GM12878 (cell line): ENCODE measurements around the gene TIPIN. TPM values are rescaled to one million over a fixed set of nuclear protein-coding genes. Genes with fewer than 3 reads are reported as not detected.

Source experiments
- ATAC-seq: fragments of 200-7000 bp; cut with Tn5 transposase; 3 replicates; pipeline ENCODE4 v1.9.1; 2020; ENCODE audit warnings: mild to moderate bottlenecking, moderate library complexity
- BruUV-seq: library from RNA; stranded (reverse); fragments of 400-500 nt; replicated peaks from 2 replicates; lab custom pipeline; 2021; lab: Mats Ljungman, UMichigan
- CTCF ChIA-PET: fragments of 300-600 bp; sonication (Branson Sonifier 250); formaldehyde crosslinking; extraction: SDS; loops from one replicate; lab custom pipeline; 2021; ENCODE audit warnings: inconsistent platforms; lab: Yijun Ruan, JAX
- POLR2A ChIA-PET: fragments of 350-600 bp; formaldehyde crosslinking; extraction: SDS; loops from one replicate; lab custom pipeline; 2021; ENCODE audit warnings: inconsistent platforms; lab: Charles Lee
- RAD21 ChIA-PET: fragments of 300-600 bp; sonication (Branson Sonifier 250); formaldehyde crosslinking; loops from one replicate; lab custom pipeline; 2023; ENCODE audit warnings: antibody characterized with exemption; ENCODE audit not compliant: unreplicated experiment; lab: Charles Lee
- SMC1A ChIA-PET: fragments of 300-600 bp; sonication (Branson Sonifier 250); formaldehyde crosslinking; loops from one replicate; lab custom pipeline; 2023; ENCODE audit not compliant: unreplicated experiment, uncharacterized antibody; lab: Charles Lee
- DNase-seq: peaks from one replicate; pipeline ENCODE4 v3.0.0-alpha.2; 2011; ENCODE audit warnings: low read depth, low spot score
- FAIRE-seq: peaks from 3 replicates; lab custom pipeline; 2011; peaks lifted over from hg19 to GRCh38; lab: Jason Lieb, UNC
- H2AFZ ChIP-seq: 2 replicates; pipeline ENCODE4 v1.6.0; 2011; ENCODE audit warnings: low read depth, low read length, control low read depth; ENCODE audit not compliant: control insufficient read depth
- H3K27ac ChIP-seq: 2 replicates; pipeline ENCODE4 v1.5.1; 2011; ENCODE audit warnings: control low read depth; ENCODE audit not compliant: control insufficient read depth, insufficient read depth
- H3K27me3 ChIP-seq, 2 experiments: replicated peaks in 1 of 2; 2 replicates each; pipeline versions ENCODE4 v1.6.0 to v1.6.1; 2011; ENCODE audit warnings: low read length in 1 of 2; ENCODE audit not compliant: control insufficient read depth in 2 of 2, insufficient read depth in 2 of 2
- H3K36me3 ChIP-seq, 2 experiments: 2 replicates each; pipeline ENCODE4 v1.5.1; 2011; ENCODE audit warnings: low read length in 1 of 2; ENCODE audit not compliant: control insufficient read depth in 2 of 2, insufficient read depth in 2 of 2
- H3K4me1 ChIP-seq: 2 replicates; pipeline ENCODE4 v1.6.1; 2011; ENCODE audit warnings: mild to moderate bottlenecking, low read length, moderate library complexity, mixed read lengths; ENCODE audit not compliant: control insufficient read depth, insufficient read depth
- H3K4me2 ChIP-seq: 2 replicates; pipeline ENCODE4 v1.6.0; 2011; ENCODE audit warnings: control low read depth; ENCODE audit not compliant: control insufficient read depth, insufficient read depth
- H3K4me3 ChIP-seq: fragments of 200-600 bp; sonication (generic); 2 replicates; pipeline ENCODE4 v1.5.1; 2016
- H3K79me2 ChIP-seq: 2 replicates; pipeline ENCODE4 v1.6.0; 2011; ENCODE audit warnings: low read length; ENCODE audit not compliant: control insufficient read depth, insufficient read depth
- H3K9ac ChIP-seq: 2 replicates; pipeline ENCODE4 v1.8.0; 2011; ENCODE audit warnings: low read length, control low read depth, mixed read lengths; ENCODE audit not compliant: control insufficient read depth, insufficient read depth
- H3K9me3 ChIP-seq: replicated peaks from 3 replicates; pipeline ENCODE4 v1.5.1; 2011; ENCODE audit warnings: mild to moderate bottlenecking, low read length; ENCODE audit not compliant: control insufficient read depth, insufficient read depth
- H4K20me1 ChIP-seq: 2 replicates; pipeline ENCODE4 v1.6.0; 2011; ENCODE audit not compliant: control insufficient read depth, insufficient read depth
- KLF5 ChIP-seq: fragments of 450-650 bp; IDR thresholded peaks from 2 replicates; pipeline ENCODE4 v1.6.1; 2014; ENCODE audit warnings: mild to moderate bottlenecking; ENCODE audit not compliant: partially characterized antibody
- RAD21 ChIP-seq: IDR thresholded peaks from 2 replicates; pipeline ENCODE4 v1.6.1; 2011; ENCODE audit warnings: mild to moderate bottlenecking, low read depth, low read length, moderate library complexity; ENCODE audit not compliant: insufficient read depth
- SMC3 ChIP-seq: IDR thresholded peaks from 2 replicates; pipeline ENCODE4 v1.6.1; 2011; ENCODE audit warnings: low read length, improper control_type of control experiment, borderline replicate concordance
- TCF3 ChIP-seq: IDR thresholded peaks from 2 replicates; pipeline ENCODE4 v1.6.1; 2012; ENCODE audit warnings: low read depth, mild to moderate bottlenecking, low read length, borderline replicate concordance; ENCODE audit not compliant: insufficient read depth
- ZNF384 ChIP-seq: IDR thresholded peaks from 2 replicates; pipeline ENCODE4 v1.6.1; 2012; ENCODE audit warnings: low read depth, mild to moderate bottlenecking, low read length, improper control_type of control experiment, borderline replicate concordance
- WGBS: methylation state at CpG from one replicate; pipeline ENCODE4 v1.1.6; 2016; ENCODE audit warnings: low lambda C conversion rate; ENCODE audit not compliant: insufficient replicate concordance, insufficient coverage; ENCODE audit errors: missing lambda C conversion rate; 5-methylcytosine and 5-hydroxymethylcytosine counted together
- in situ Hi-C: fragments of 300-500 bp; cut with MboI; formaldehyde crosslinking; loops from 9 replicates; pipeline ENCODE4 v1.14.3; 2018; ENCODE audit warnings: mixed read lengths
- intact Hi-C: fragments of 100-400 bp; cut with micrococcal nuclease; formaldehyde crosslinking; loops from one replicate; pipeline ENCODE4 v1.14.2; 2022; ENCODE audit not compliant: unreplicated experiment
- polyA plus RNA-seq, 11 experiments: library from polyadenylated mRNA; depleted of rRNA in 4 of 11; unstranded in 6 of 11; stranded (reverse) in 5 of 11; fragments of >200 nt; fragmentation: Nextera tagmentation in 4 of 11; fragmentation: Illumina TruSeq in 1 of 11; extraction: Ambion mirVana in 4 of 11; extraction: Trizol in 1 of 11; gene quantifications; 1 replicate in 1 of 11; 2 replicates in 10 of 11; pipeline versions ENCODE4 v1.2.1 to v1.2.3, GENCODE V29; 2011 to 2016; ENCODE audit warnings: inconsistent platforms in 2 of 11, missing spikeins in 2 of 11, low read depth in 1 of 11
- small RNA-seq: library from RNA; depleted of rRNA; stranded (forward); fragments of <200 nt; gene quantifications from one replicate; pipeline ENCODE3, GENCODE V24; 2014
- total RNA-seq, 4 experiments: library from RNA; depleted of rRNA in 3 of 4; stranded (reverse); fragments of >200 nt in 3 of 4; fragmentation: Illumina TruSeq in 1 of 4; extraction: Trizol in 1 of 4; gene quantifications; 2 replicates each; pipeline versions ENCODE4 v1.2.1 to v1.2.3, GENCODE V29; 2013 to 2021
- TF ChIP-seq, protein P1 (sequence below), 3 experiments: IDR thresholded peaks in 2 of 3; conservative IDR thresholded peaks in 1 of 3; 2 replicates each; pipeline ENCODE4 v1.5.1; 2011; ENCODE audit warnings: low read depth in 3 of 3, low read length in 3 of 3, mild to moderate bottlenecking in 3 of 3, control low read depth in 2 of 3, moderate library complexity in 2 of 3, inconsistent platforms in 1 of 3, mixed read lengths in 1 of 3; ENCODE audit not compliant: control insufficient read depth in 2 of 3, insufficient read depth in 1 of 3; ENCODE audit errors: extremely low read depth in 1 of 3
- TF ChIP-seq, protein P2 (sequence below): fragments of 450-650 bp; IDR thresholded peaks from 2 replicates; pipeline ENCODE4 v1.6.1; 2017; ENCODE audit warnings: mild to moderate bottlenecking, low read depth, inconsistent platforms; ENCODE audit not compliant: poor library complexity, severe bottlenecking

Gene TIPIN
- total and polyA plus RNA-seq, 10 of the 15 experiments (the other 5 are each of a cell fraction or from before 2014, with no cell fraction given): 21.1 to 69.2 (median 47.0) TPM

DNA sequence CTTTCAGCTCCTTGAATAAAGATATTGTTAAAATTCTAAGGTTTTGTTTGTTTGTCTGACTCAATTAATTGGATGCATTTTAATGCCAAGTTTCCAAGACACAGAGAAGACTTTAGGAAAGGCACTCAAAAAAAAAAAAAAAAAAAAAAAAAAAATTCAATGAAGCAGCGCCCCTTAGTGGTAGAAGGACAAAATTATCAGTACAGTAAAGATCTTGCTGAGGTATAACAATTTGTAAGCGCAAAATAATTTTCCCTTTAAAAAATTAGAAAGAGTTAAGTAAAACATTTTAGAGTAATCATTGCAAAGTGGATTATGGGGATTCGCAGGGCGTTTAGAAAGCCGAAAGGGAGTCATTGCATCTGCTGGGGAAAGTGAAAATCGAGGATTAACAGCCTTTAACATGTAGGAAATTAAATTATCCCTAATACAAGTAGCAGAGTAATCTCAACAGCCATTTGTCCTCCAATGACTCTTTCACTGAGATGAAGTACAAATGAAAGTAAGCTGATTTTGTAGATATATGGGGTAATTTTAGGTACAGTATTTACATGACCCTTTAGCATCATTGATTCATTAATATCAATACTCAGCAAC is 68.9 kb downstream of the TIPIN start:
- H2AFZ ChIP-seq: no peak overlapping the region
- RAD21 ChIA-PET: interaction anchor here (0.6 to 2.2 kb wide), 5 partner anchors 210 to 634 kb away, joined by 3 to 10 read pairs (median 7); partner anchors contain the start of gene SNAPC5
- DNase-seq (no peak), FAIRE-seq (peak; percentile 86), ATAC-seq (peak; percentile 34; the same call in 2 of the 3 replicates)
- POLR2A ChIA-PET: no interaction called here
- CTCF ChIA-PET: interaction anchor here (0.7 to 9.7 kb wide), 27 partner anchors 9 to 967 kb away, joined by 3 to 103 read pairs (median 3); partner anchors contain the start of gene SNAPC5
- WGBS: 15% methylated on average over 6 of the region's 6 CpGs
- in situ Hi-C loops: no loop called here
- H3K27ac ChIP-seq: no peak overlapping the region
- intact Hi-C loops: loop anchor here (2.0 to 10.0 kb wide), 4 partner anchors 35 to 650 kb away; partner anchors contain the start of gene MEGF11
- H3K4me3 ChIP-seq: no peak overlapping the region
- no peaks in the 10 kb centered on the region for H3K27me3 ChIP-seq
- H3K79me2 ChIP-seq: no peaks in the 10 kb centered on the region
- H3K4me1 ChIP-seq: no peaks in the 10 kb centered on the region; the same call in 1 of the 2 replicates
- no peak overlapping the region for H3K4me2 ChIP-seq
- SMC1A ChIA-PET: interaction anchor here (0.9 to 1.8 kb wide), 7 partner anchors 40 to 650 kb away, joined by 3 to 9 read pairs (median 3); partner anchors contain the start of gene SNAPC5
- no peaks in the 10 kb centered on the region for H3K36me3 ChIP-seq
- TF ChIP-seq, protein P1, sequence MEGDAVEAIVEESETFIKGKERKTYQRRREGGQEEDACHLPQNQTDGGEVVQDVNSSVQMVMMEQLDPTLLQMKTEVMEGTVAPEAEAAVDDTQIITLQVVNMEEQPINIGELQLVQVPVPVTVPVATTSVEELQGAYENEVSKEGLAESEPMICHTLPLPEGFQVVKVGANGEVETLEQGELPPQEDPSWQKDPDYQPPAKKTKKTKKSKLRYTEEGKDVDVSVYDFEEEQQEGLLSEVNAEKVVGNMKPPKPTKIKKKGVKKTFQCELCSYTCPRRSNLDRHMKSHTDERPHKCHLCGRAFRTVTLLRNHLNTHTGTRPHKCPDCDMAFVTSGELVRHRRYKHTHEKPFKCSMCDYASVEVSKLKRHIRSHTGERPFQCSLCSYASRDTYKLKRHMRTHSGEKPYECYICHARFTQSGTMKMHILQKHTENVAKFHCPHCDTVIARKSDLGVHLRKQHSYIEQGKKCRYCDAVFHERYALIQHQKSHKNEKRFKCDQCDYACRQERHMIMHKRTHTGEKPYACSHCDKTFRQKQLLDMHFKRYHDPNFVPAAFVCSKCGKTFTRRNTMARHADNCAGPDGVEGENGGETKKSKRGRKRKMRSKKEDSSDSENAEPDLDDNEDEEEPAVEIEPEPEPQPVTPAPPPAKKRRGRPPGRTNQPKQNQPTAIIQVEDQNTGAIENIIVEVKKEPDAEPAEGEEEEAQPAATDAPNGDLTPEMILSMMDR (IDR thresholded peaks at IDR 0.05 in 2 of 3, conservative IDR thresholded peaks at IDR 0.05 in 1 of 3; ENCODE audit: control insufficient read depth in 2 of 3, extremely low read depth in 1 of 3, insufficient read depth in 1 of 3, low read depth in 3 of 3, low read length in 3 of 3): peak; percentile 42 to 56 (median 51)
- TF ChIP-seq TCF3 (no peak), RAD21 (peak; percentile 59), KLF5 (no peak), SMC3 (peak; percentile 50; the same call in 1 of the 2 replicates), ZNF384 (peak; percentile 99)
- TF ChIP-seq, protein P2, sequence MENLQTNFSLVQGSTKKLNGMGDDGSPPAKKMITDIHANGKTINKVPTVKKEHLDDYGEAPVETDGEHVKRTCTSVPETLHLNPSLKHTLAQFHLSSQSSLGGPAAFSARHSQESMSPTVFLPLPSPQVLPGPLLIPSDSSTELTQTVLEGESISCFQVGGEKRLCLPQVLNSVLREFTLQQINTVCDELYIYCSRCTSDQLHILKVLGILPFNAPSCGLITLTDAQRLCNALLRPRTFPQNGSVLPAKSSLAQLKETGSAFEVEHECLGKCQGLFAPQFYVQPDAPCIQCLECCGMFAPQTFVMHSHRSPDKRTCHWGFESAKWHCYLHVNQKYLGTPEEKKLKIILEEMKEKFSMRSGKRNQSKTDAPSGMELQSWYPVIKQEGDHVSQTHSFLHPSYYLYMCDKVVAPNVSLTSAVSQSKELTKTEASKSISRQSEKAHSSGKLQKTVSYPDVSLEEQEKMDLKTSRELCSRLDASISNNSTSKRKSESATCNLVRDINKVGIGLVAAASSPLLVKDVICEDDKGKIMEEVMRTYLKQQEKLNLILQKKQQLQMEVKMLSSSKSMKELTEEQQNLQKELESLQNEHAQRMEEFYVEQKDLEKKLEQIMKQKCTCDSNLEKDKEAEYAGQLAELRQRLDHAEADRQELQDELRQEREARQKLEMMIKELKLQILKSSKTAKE: peak; percentile 23
- TF ChIP-seq, all 136 proteins: peak for 5
- Histone ChIP-seq H4K20me1 (no peaks in the 10 kb centered on the region), H3K9me3 (no peaks in the 10 kb centered on the region), H3K9ac (no peak overlapping the region)
- BruUV-seq: no TSS peak

Small RNA genes lying within 50 kb of the gene (small RNA-seq; reads per million reads assigned to genes)
- gene RF00019 (not detected), gene SCARNA14 (16.0 reads per million, percentile 97 among the genes with 10 or more reads in this experiment)

Other genes starting within 250 kb of the TIPIN start
- 0.76 and 1.3 TPM in 2 replicates for gene MEGF11, start 102.9 kb downstream of the TIPIN start, total RNA-seq (2014; rRNA removed)
- gene MEGF11, start 102.9 kb downstream of the TIPIN start, total RNA-seq (2014; rRNA removed; fragmentation: Illumina TruSeq; extraction: Trizol): 0.18 and 0.49 TPM in 2 replicates
- gene MEGF11, start 102.9 kb downstream of the TIPIN start, total RNA-seq (2021): 0.33 and 0.64 TPM in 2 replicates
- 1.3 and 1.7 TPM in 2 replicates for gene MEGF11, start 102.9 kb downstream of the TIPIN start, polyA plus RNA-seq (2011; rRNA removed)
- gene MEGF11, start 102.9 kb downstream of the TIPIN start, polyA plus RNA-seq (2014; fragmentation: Illumina TruSeq; extraction: Trizol): 0.27 and 0.37 TPM in 2 replicates
- under 1 TPM; 0.03 to 0.84 TPM for gene MEGF11, start 102.9 kb downstream of the TIPIN start, polyA plus RNA-seq (2014; fragmentation: Nextera tagmentation; extraction: Ambion mirVana)
- gene MEGF11, start 102.9 kb downstream of the TIPIN start, polyA plus RNA-seq (2014; rRNA removed): 0.22 and 0.46 TPM in 2 replicates
- gene MEGF11, start 102.9 kb downstream of the TIPIN start, polyA plus RNA-seq (2016; fragmentation: Nextera tagmentation; extraction: Ambion mirVana): under 1 TPM; 0.49 to 0.78 TPM
- 23.2 and 27.2 TPM in 2 replicates for gene DIS3L, start 63.1 kb downstream of the TIPIN start, total RNA-seq (2014; rRNA removed)
- 31.0 and 31.9 TPM in 2 replicates for gene DIS3L, start 63.1 kb downstream of the TIPIN start, total RNA-seq (2014; rRNA removed; fragmentation: Illumina TruSeq; extraction: Trizol)
- 22.8 and 24.0 TPM in 2 replicates for gene DIS3L, start 63.1 kb downstream of the TIPIN start, total RNA-seq (2021)
- gene DIS3L, start 63.1 kb downstream of the TIPIN start, polyA plus RNA-seq (2011; rRNA removed): 27.8 and 41.2 TPM in 2 replicates
- gene DIS3L, start 63.1 kb downstream of the TIPIN start, polyA plus RNA-seq (2014; fragmentation: Illumina TruSeq; extraction: Trizol): 28.0 and 31.3 TPM in 2 replicates
- 10 to 100 TPM in 1 of 2 experiments, 1 to 10 TPM in 1; 7.6 to 12.8 TPM for gene DIS3L, start 63.1 kb downstream of the TIPIN start, polyA plus RNA-seq (2014; fragmentation: Nextera tagmentation; extraction: Ambion mirVana)
- gene DIS3L, start 63.1 kb downstream of the TIPIN start, polyA plus RNA-seq (2014; rRNA removed): 22.2 and 24.0 TPM in 2 replicates
- 10 to 100 TPM; 31.6 to 33.7 TPM for gene DIS3L, start 63.1 kb downstream of the TIPIN start, polyA plus RNA-seq (2016; fragmentation: Nextera tagmentation; extraction: Ambion mirVana)
- 50.0 and 55.5 TPM in 2 replicates for gene MAP2K1, start 30.2 kb upstream of the TIPIN start, total RNA-seq (2014; rRNA removed)
- 28.1 and 30.1 TPM in 2 replicates for gene MAP2K1, start 30.2 kb upstream of the TIPIN start, total RNA-seq (2014; rRNA removed; fragmentation: Illumina TruSeq; extraction: Trizol)
- 66.1 and 68.9 TPM in 2 replicates for gene MAP2K1, start 30.2 kb upstream of the TIPIN start, total RNA-seq (2021)
- 101 and 112 TPM in 2 replicates for gene MAP2K1, start 30.2 kb upstream of the TIPIN start, polyA plus RNA-seq (2011; rRNA removed)
- 41.6 and 47.2 TPM in 2 replicates for gene MAP2K1, start 30.2 kb upstream of the TIPIN start, polyA plus RNA-seq (2014; fragmentation: Illumina TruSeq; extraction: Trizol)
- 10 to 100 TPM; 11.2 to 17.7 TPM for gene MAP2K1, start 30.2 kb upstream of the TIPIN start, polyA plus RNA-seq (2014; fragmentation: Nextera tagmentation; extraction: Ambion mirVana)
- 62.1 and 63.2 TPM in 2 replicates for gene MAP2K1, start 30.2 kb upstream of the TIPIN start, polyA plus RNA-seq (2014; rRNA removed)
- 10 to 100 TPM; 72.8 to 79.4 TPM for gene MAP2K1, start 30.2 kb upstream of the TIPIN start, polyA plus RNA-seq (2016; fragmentation: Nextera tagmentation; extraction: Ambion mirVana)
- 18.0 and 29.3 TPM in 2 replicates for gene SNAPC5, start 141.1 kb upstream of the TIPIN start, total RNA-seq (2014; rRNA removed)
- 32.2 and 32.8 TPM in 2 replicates for gene SNAPC5, start 141.1 kb upstream of the TIPIN start, total RNA-seq (2014; rRNA removed; fragmentation: Illumina TruSeq; extraction: Trizol)
- gene SNAPC5, start 141.1 kb upstream of the TIPIN start, total RNA-seq (2021): 16.7 and 18.2 TPM in 2 replicates
- 14.4 TPM in 2 replicates for gene SNAPC5, start 141.1 kb upstream of the TIPIN start, polyA plus RNA-seq (2011; rRNA removed)
- gene SNAPC5, start 141.1 kb upstream of the TIPIN start, polyA plus RNA-seq (2014; fragmentation: Illumina TruSeq; extraction: Trizol): 43.7 and 49.2 TPM in 2 replicates
- gene SNAPC5, start 141.1 kb upstream of the TIPIN start, polyA plus RNA-seq (2014; fragmentation: Nextera tagmentation; extraction: Ambion mirVana): 10 to 100 TPM; 53.0 to 53.5 TPM
- gene SNAPC5, start 141.1 kb upstream of the TIPIN start, polyA plus RNA-seq (2014; rRNA removed): 18.3 and 26.6 TPM in 2 replicates
- gene SNAPC5, start 141.1 kb upstream of the TIPIN start, polyA plus RNA-seq (2016; fragmentation: Nextera tagmentation; extraction: Ambion mirVana): 10 to 100 TPM; 41.6 to 44.4 TPM
- 4,310 and 5,924 TPM in 2 replicates for gene RPL4, start 148.2 kb upstream of the TIPIN start, total RNA-seq (2014; rRNA removed)
- gene RPL4, start 148.2 kb upstream of the TIPIN start, total RNA-seq (2014; rRNA removed; fragmentation: Illumina TruSeq; extraction: Trizol): 5,024 and 5,340 TPM in 2 replicates
- 4,258 and 4,437 TPM in 2 replicates for gene RPL4, start 148.2 kb upstream of the TIPIN start, total RNA-seq (2021)
- gene RPL4, start 148.2 kb upstream of the TIPIN start, polyA plus RNA-seq (2011; rRNA removed): 4,164 and 5,095 TPM in 2 replicates
- 8,511 and 8,888 TPM in 2 replicates for gene RPL4, start 148.2 kb upstream of the TIPIN start, polyA plus RNA-seq (2014; fragmentation: Illumina TruSeq; extraction: Trizol)
- gene RPL4, start 148.2 kb upstream of the TIPIN start, polyA plus RNA-seq (2014; fragmentation: Nextera tagmentation; extraction: Ambion mirVana): 1,000 to 10,000 TPM; 3,668 to 5,406 TPM
- gene RPL4, start 148.2 kb upstream of the TIPIN start, polyA plus RNA-seq (2014; rRNA removed): 6,137 and 6,404 TPM in 2 replicates
- gene RPL4, start 148.2 kb upstream of the TIPIN start, polyA plus RNA-seq (2016; fragmentation: Nextera tagmentation; extraction: Ambion mirVana): 1,000 to 10,000 TPM; 2,004 to 2,043 TPM
- gene ZWILCH, start 148.6 kb upstream of the TIPIN start, total RNA-seq (2014; rRNA removed): 19.7 and 24.6 TPM in 2 replicates
- 30.2 and 31.3 TPM in 2 replicates for gene ZWILCH, start 148.6 kb upstream of the TIPIN start, total RNA-seq (2014; rRNA removed; fragmentation: Illumina TruSeq; extraction: Trizol)
- gene ZWILCH, start 148.6 kb upstream of the TIPIN start, total RNA-seq (2021): 24.8 and 28.0 TPM in 2 replicates
- 30.0 and 50.0 TPM in 2 replicates for gene ZWILCH, start 148.6 kb upstream of the TIPIN start, polyA plus RNA-seq (2011; rRNA removed)
- 33.6 and 38.4 TPM in 2 replicates for gene ZWILCH, start 148.6 kb upstream of the TIPIN start, polyA plus RNA-seq (2014; fragmentation: Illumina TruSeq; extraction: Trizol)
- 10 to 100 TPM; 34.4 to 51.6 TPM for gene ZWILCH, start 148.6 kb upstream of the TIPIN start, polyA plus RNA-seq (2014; fragmentation: Nextera tagmentation; extraction: Ambion mirVana)
- 13.1 and 15.6 TPM in 2 replicates for gene ZWILCH, start 148.6 kb upstream of the TIPIN start, polyA plus RNA-seq (2014; rRNA removed)
- 10 to 100 TPM; 69.3 to 73.9 TPM for gene ZWILCH, start 148.6 kb upstream of the TIPIN start, polyA plus RNA-seq (2016; fragmentation: Nextera tagmentation; extraction: Ambion mirVana)
- gene LCTL, start 209.3 kb upstream of the TIPIN start, total RNA-seq (2014; rRNA removed): not detected in 2 replicates
- gene LCTL, start 209.3 kb upstream of the TIPIN start, total RNA-seq (2014; rRNA removed; fragmentation: Illumina TruSeq; extraction: Trizol): not detected in 2 replicates
- gene LCTL, start 209.3 kb upstream of the TIPIN start, total RNA-seq (2021): not detected in 2 replicates
- 0.07 and 0.13 TPM in 2 replicates for gene LCTL, start 209.3 kb upstream of the TIPIN start, polyA plus RNA-seq (2011; rRNA removed)
- gene LCTL, start 209.3 kb upstream of the TIPIN start, polyA plus RNA-seq (2014; fragmentation: Illumina TruSeq; extraction: Trizol): not detected in 2 replicates
- under 1 TPM; 0.26 to 0.40 TPM for gene LCTL, start 209.3 kb upstream of the TIPIN start, polyA plus RNA-seq (2014; fragmentation: Nextera tagmentation; extraction: Ambion mirVana)
- 0.20 TPM in 1 of 2 replicates, not detected in the other for gene LCTL, start 209.3 kb upstream of the TIPIN start, polyA plus RNA-seq (2014; rRNA removed)
- under 1 TPM; 0.59 to 0.76 TPM for gene LCTL, start 209.3 kb upstream of the TIPIN start, polyA plus RNA-seq (2016; fragmentation: Nextera tagmentation; extraction: Ambion mirVana)